SK-N-MC (cell line): ENCODE data around the gene DYNLT3.

Experiments
- EZH2 ChIP-seq: fragments of 200-600 bp; sonication (generic); IDR thresholded peaks from one replicate; pipeline ENCODE4 v1.6.1; 2017; ENCODE audit warnings: antibody characterized with exemption
- POLR2AphosphoS5 ChIP-seq: IDR thresholded peaks from 2 replicates; pipeline ENCODE4 v1.6.1; 2012; ENCODE audit warnings: mild to moderate bottlenecking, low read depth, low read length, borderline replicate concordance

DNA sequence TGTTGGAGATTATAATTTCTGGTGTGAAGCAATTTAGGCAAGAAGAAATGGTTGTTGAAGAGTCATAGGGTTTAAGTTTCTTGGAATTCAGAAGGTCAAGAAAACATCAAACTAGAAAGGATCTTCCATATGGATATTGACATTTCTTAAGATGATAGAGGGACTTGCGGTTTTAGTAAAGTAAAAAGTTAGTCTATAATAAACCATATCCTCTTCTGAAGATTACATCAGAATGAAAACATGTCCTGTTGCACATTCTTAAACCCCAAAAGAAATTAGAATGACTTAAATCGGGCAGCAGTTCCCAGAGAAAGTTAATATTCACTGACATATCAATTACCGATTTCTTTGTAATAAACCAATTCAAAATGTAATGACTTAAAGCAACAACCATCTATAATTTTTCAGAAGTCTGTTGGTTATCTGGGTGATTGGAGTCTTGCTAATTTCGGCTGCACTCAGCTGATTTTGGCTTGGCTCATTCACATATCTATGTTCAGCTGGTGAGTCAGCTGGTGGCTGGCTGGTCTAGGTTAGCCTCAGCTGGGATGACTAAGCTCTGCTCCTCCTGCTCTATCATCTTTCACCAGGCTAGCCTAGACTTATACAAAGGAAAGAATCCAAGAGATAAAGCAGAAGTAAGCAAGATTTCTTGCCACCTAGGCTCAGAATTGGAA lies 24.4 kb upstream of the DYNLT3 start:
- TF ChIP-seq POLR2AphosphoS5 (no peak), EZH2 (no peak)
